Stimulated activated memory B cell treated with anti-CD40 and anti-IgM and Interleukin-4, amounts not matched to agents 10 μg/mL and 1 μg/mL and 100 μg/mL, for 72 hours (primary cell): ENCODE data around the gene CCDC9B.

Experiments
- ATAC-seq: fragments of 150-1000 bp; cut with Tn5 transposase; 2 replicates; pipeline ENCODE4 v1.10.0; 2021
- H3K27ac Mint-ChIP-seq: one replicate; pipeline ENCODE4 v1.8.0; 2022; ENCODE audit warnings: mild to moderate bottlenecking, mixed read lengths
- H3K27me3 Mint-ChIP-seq: one replicate; pipeline ENCODE4 v1.8.0; 2022; ENCODE audit warnings: mixed read lengths
- H3K36me3 Mint-ChIP-seq: one replicate; pipeline ENCODE4 v1.8.0; 2022; ENCODE audit warnings: mixed read lengths
- H3K4me1 Mint-ChIP-seq: one replicate; pipeline ENCODE4 v1.8.0; 2022; ENCODE audit warnings: mixed read lengths
- H3K4me3 Mint-ChIP-seq: one replicate; pipeline ENCODE4 v1.8.0; 2022; ENCODE audit warnings: mild to moderate bottlenecking, moderate library complexity, mixed read lengths
- H3K9me3 Mint-ChIP-seq: one replicate; pipeline ENCODE4 v1.8.0; 2022; ENCODE audit warnings: mixed read lengths

The CCDC9B gene

GRCh38 chr15:40301467-40302179, 39.1 kb downstream of the CCDC9B start:
- Mint-ChIP-seq H3K36me3 (peaks cover 74% of the 10 kb centered on the region), H3K4me3 (no peak overlapping the region), H3K27ac (no peak overlapping the region), H3K9me3 (no peaks in the 10 kb centered on the region), H3K27me3 (no peaks in the 10 kb centered on the region), H3K4me1 (peaks cover 27% of the 10 kb centered on the region)
- no peak for ATAC-seq

GRCh38 chr15:40300771-40301170, 40.0 kb downstream of the CCDC9B start:
- ATAC-seq, result no peak
- Mint-ChIP-seq H3K27me3 (no peaks in the 10 kb centered on the region), H3K36me3 (peaks cover 77% of the 10 kb centered on the region), H3K27ac (no peak overlapping the region), H3K4me3 (no peak overlapping the region), H3K4me1 (peaks cover 20% of the 10 kb centered on the region), H3K9me3 (no peaks in the 10 kb centered on the region)

- no peak for ATAC-seq
- Mint-ChIP-seq H3K36me3 (peaks cover 80% of the 10 kb centered on the region), H3K4me3 (no peak overlapping the region), H3K27ac (no peak overlapping the region), H3K9me3 (no peaks in the 10 kb centered on the region), H3K27me3 (no peaks in the 10 kb centered on the region), H3K4me1 (peaks cover 17% of the 10 kb centered on the region)
These were observed 40.4 kb downstream of the CCDC9B start for GRCh38 chr15:40300367-40300766.

GRCh38 chr15:40298216-40298935, 42.4 kb downstream of the CCDC9B start:
- Mint-ChIP-seq H3K27ac (no peak overlapping the region), H3K9me3 (no peaks in the 10 kb centered on the region), H3K27me3 (no peaks in the 10 kb centered on the region), H3K4me3 (no peak overlapping the region), H3K4me1 (peaks cover under 1% of the 10 kb centered on the region), H3K36me3 (peaks cover 72% of the 10 kb centered on the region)
- ATAC-seq, result no peak

GRCh38 chr15:40297356-40297755, 43.4 kb downstream of the CCDC9B start:
- Mint-ChIP-seq H3K27ac (no peak overlapping the region), H3K4me1 (no peaks in the 10 kb centered on the region), H3K36me3 (peaks cover 66% of the 10 kb centered on the region), H3K27me3 (no peaks in the 10 kb centered on the region), H3K9me3 (no peaks in the 10 kb centered on the region), H3K4me3 (no peak overlapping the region)
- ATAC-seq, result no peak

- Mint-ChIP-seq H3K9me3 (no peaks in the 10 kb centered on the region), H3K36me3 (peaks cover 60% of the 10 kb centered on the region), H3K27ac (no peak overlapping the region), H3K27me3 (no peaks in the 10 kb centered on the region), H3K4me3 (no peak overlapping the region), H3K4me1 (no peaks in the 10 kb centered on the region)
- no peak for ATAC-seq
These were observed 44.0 kb downstream of the CCDC9B start for GRCh38 chr15:40296561-40297230.

GRCh38 chr15:40295877-40296560, 44.7 kb downstream of the CCDC9B start:
- Mint-ChIP-seq H3K4me1 (no peaks in the 10 kb centered on the region), H3K4me3 (no peak overlapping the region), H3K27ac (no peak overlapping the region), H3K36me3 (peaks cover 55% of the 10 kb centered on the region), H3K27me3 (no peaks in the 10 kb centered on the region), H3K9me3 (no peaks in the 10 kb centered on the region)
- no peak for ATAC-seq

- peaks cover 51% of the 10 kb centered on the region for H3K36me3 Mint-ChIP-seq
- H3K9me3 Mint-ChIP-seq, result no peaks in the 10 kb centered on the region
- H3K4me3 Mint-ChIP-seq, result no peak overlapping the region
- no peak for ATAC-seq
- no peaks in the 10 kb centered on the region for H3K27me3 Mint-ChIP-seq
- H3K27ac Mint-ChIP-seq, result no peak overlapping the region
- H3K4me1 Mint-ChIP-seq, result peaks cover 2% of the 10 kb centered on the region
These were observed 45.4 kb downstream of the CCDC9B start for GRCh38 chr15:40295297-40295696.

GRCh38 chr15:40293905-40294895, 46.5 kb downstream of the CCDC9B start:
- Mint-ChIP-seq H3K27me3 (no peaks in the 10 kb centered on the region), H3K36me3 (peaks cover 52% of the 10 kb centered on the region), H3K27ac (no peak overlapping the region), H3K4me1 (peaks cover 9% of the 10 kb centered on the region), H3K9me3 (no peaks in the 10 kb centered on the region), H3K4me3 (no peak overlapping the region)
- ATAC-seq, result no peak

GRCh38 chr15:40293006-40293405, 47.7 kb downstream of the CCDC9B start:
- H3K27me3 Mint-ChIP-seq, result no peaks in the 10 kb centered on the region
- H3K36me3 Mint-ChIP-seq, result peaks cover 45% of the 10 kb centered on the region
- no peak overlapping the region for H3K27ac Mint-ChIP-seq

GRCh38 chr15:40292246-40292645, 48.5 kb downstream of the CCDC9B start:
- no peak for ATAC-seq
- H3K4me3 Mint-ChIP-seq, result no peak overlapping the region
- peaks cover 9% of the 10 kb centered on the region for H3K4me1 Mint-ChIP-seq
- H3K36me3 Mint-ChIP-seq, result peaks cover 38% of the 10 kb centered on the region
- no peaks in the 10 kb centered on the region for H3K9me3 Mint-ChIP-seq
- no peak overlapping the region for H3K27ac Mint-ChIP-seq
- H3K27me3 Mint-ChIP-seq, result no peaks in the 10 kb centered on the region

More at GRCh38 chr15:40293006-40293405, 47.7 kb downstream of the CCDC9B start:
- no peaks in the 10 kb centered on the region for H3K9me3 Mint-ChIP-seq
- H3K4me1 Mint-ChIP-seq, result peaks cover 9% of the 10 kb centered on the region
- H3K4me3 Mint-ChIP-seq, result no peak overlapping the region
- ATAC-seq, result no peak

- no peaks in the 10 kb centered on the region for H3K27me3 Mint-ChIP-seq
- no peaks in the 10 kb centered on the region for H3K9me3 Mint-ChIP-seq
- ATAC-seq, result no peak
- peaks cover 30% of the 10 kb centered on the region for H3K36me3 Mint-ChIP-seq
- no peak overlapping the region for H3K4me3 Mint-ChIP-seq
- H3K4me1 Mint-ChIP-seq, result peaks cover 9% of the 10 kb centered on the region
- no peak overlapping the region for H3K27ac Mint-ChIP-seq
These were observed 49.7 kb downstream of the CCDC9B start for GRCh38 chr15:40290918-40291574.

GRCh38 chr15:40290545-40290917, 50.2 kb downstream of the CCDC9B start:
- H3K9me3 Mint-ChIP-seq, result no peaks in the 10 kb centered on the region
- ATAC-seq, result no peak
- H3K4me3 Mint-ChIP-seq, result no peak overlapping the region
- H3K27me3 Mint-ChIP-seq, result no peaks in the 10 kb centered on the region
- peaks cover 12% of the 10 kb centered on the region for H3K4me1 Mint-ChIP-seq
- no peak overlapping the region for H3K27ac Mint-ChIP-seq
- peaks cover 28% of the 10 kb centered on the region for H3K36me3 Mint-ChIP-seq
